AG04449 (cell line): ENCODE measurements around the gene FAM222A.

Experiments
- CTCF ChIA-PET: fragments of 350-600 bp; formaldehyde crosslinking; extraction: SDS; loops from one replicate; lab custom pipeline; 2021; ENCODE audit warnings: antibody characterized with exemption; lab: Yijun Ruan, JAX
- POLR2A ChIA-PET: fragments of 400-600, 350-600 bp; formaldehyde crosslinking; extraction: SDS; loops from one replicate; lab custom pipeline; 2020; ENCODE audit warnings: antibody characterized with exemption, inconsistent platforms; lab: Yijun Ruan, JAX
- DNase-seq: peaks from one replicate; pipeline ENCODE4 v3.0.0-alpha.2; 2010; ENCODE audit warnings: low read depth, low spot score
- H3K4me3 ChIP-seq: 2 replicates; pipeline ENCODE4 v1.5.1; 2011; ENCODE audit warnings: low read depth, mild to moderate bottlenecking, control low read depth, low read length
- TF ChIP-seq, protein P1 (sequence below): IDR thresholded peaks from one replicate; pipeline ENCODE4 v1.5.1; 2011; ENCODE audit warnings: mild to moderate bottlenecking, moderate library complexity, low read length, control low read depth, inconsistent platforms; ENCODE audit not compliant: insufficient read depth; ENCODE audit errors: missing control alignments

The FAM222A gene

DNA sequence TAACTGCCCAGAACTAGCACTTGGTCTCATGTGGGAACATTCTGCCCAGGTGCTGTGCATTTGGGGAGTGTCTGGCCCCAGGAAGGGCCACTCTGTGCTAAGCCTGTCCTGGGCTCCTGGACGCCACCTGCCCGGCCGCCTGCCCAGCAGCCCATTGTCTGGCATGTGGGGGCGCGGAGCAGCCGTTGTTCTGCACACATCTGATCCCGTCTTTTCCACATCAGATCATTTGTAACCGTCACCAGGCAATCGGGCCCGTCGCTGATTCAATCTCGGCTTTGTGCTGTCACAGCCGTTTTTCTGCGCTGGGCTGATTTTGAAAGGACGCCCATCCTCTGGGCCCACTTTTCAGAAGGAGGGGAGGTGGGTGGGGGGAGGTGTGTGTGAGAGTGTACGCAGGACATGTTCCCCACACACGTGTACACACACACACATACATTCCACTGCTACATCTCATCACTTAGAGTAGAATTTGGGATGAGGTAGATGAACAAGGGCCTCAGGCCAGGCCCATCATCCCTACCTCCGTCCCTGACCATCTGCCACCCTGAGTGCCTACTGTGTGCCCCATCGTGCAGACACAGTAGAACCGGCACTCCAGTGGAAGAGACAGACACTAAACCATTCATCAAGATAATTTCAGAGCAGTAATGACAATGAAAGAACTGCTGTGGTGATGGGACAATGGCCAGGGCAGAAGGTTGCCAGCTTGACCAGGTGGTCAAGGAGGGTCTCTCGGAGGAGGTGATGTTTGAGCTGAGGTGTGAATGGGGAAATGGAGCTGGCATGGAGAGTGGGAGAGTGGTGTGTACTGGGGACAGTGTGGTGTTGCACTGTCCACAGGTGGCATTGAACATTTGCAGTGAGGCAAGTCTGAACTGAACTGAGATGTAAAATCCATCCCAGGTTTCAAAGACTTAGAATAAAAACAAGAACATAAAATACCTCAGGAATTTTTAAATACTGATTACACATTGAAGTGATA, 19.0 kb downstream of the FAM222A start:
- POLR2A ChIA-PET: no interaction called here
- no peak overlapping the region for H3K4me3 ChIP-seq
- CTCF ChIA-PET: no interaction called here
- TF ChIP-seq, protein P1, sequence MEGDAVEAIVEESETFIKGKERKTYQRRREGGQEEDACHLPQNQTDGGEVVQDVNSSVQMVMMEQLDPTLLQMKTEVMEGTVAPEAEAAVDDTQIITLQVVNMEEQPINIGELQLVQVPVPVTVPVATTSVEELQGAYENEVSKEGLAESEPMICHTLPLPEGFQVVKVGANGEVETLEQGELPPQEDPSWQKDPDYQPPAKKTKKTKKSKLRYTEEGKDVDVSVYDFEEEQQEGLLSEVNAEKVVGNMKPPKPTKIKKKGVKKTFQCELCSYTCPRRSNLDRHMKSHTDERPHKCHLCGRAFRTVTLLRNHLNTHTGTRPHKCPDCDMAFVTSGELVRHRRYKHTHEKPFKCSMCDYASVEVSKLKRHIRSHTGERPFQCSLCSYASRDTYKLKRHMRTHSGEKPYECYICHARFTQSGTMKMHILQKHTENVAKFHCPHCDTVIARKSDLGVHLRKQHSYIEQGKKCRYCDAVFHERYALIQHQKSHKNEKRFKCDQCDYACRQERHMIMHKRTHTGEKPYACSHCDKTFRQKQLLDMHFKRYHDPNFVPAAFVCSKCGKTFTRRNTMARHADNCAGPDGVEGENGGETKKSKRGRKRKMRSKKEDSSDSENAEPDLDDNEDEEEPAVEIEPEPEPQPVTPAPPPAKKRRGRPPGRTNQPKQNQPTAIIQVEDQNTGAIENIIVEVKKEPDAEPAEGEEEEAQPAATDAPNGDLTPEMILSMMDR: no peak
- no peak for DNase-seq

GRCh38 chr12:109734219-109735000, 20.8 kb downstream of the FAM222A start:
- TF ChIP-seq, protein P1: no peak
- POLR2A ChIA-PET: no interaction called here
- CTCF ChIA-PET: interaction anchor here (0.9 kb wide), 1 partner anchor 12 kb away, joined by 3 read pairs; no protein-coding TSS in a partner anchor
- H3K4me3 ChIP-seq: no peak overlapping the region
- no peak for DNase-seq

GRCh38 chr12:109735051-109735521, 21.5 kb downstream of the FAM222A start:
- no peak overlapping the region for H3K4me3 ChIP-seq
- ChIA-PET CTCF (no interaction called here), POLR2A (no interaction called here)
- DNase-seq: no peak
- TF ChIP-seq, protein P1: no peak

DNA sequence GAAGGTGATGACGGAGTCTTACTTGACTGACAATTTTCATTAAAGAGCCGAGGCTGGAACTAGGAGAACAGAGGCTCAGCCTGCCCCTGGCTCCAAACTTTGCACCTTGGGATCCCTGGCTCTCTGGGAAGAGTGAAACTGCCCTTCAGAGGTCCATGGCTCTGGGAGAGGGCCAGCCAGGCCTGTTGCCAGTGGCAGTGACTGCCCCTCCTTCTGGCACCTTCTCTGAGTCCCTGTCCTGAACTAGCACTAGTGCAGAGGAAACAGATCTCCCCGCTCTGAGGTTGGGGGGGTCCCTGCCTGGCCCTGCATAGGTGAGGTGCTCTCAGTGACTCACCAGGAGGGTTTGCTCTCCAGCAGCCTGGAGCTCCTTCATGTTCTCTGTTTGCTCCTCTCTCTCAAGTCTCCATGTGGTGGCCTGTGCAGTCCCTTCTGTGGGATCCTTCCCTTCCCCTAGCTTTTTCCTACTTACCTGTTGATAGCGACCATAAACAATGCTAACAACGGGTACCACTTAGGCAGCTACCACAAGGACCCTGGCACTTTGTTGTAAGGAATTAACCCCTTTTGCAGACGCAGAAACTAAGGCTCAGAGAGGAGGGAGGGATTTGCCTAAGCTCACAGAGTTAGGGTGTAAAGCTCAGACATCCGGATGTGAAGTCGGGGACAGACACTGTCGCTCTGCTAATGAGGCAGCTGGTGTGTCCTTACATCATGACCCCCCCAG, 22.4 kb downstream of the FAM222A start:
- POLR2A ChIA-PET: no interaction called here
- DNase-seq: no peak
- CTCF ChIA-PET: no interaction called here
- H3K4me3 ChIP-seq: no peak overlapping the region
- TF ChIP-seq, protein P1: no peak

DNA sequence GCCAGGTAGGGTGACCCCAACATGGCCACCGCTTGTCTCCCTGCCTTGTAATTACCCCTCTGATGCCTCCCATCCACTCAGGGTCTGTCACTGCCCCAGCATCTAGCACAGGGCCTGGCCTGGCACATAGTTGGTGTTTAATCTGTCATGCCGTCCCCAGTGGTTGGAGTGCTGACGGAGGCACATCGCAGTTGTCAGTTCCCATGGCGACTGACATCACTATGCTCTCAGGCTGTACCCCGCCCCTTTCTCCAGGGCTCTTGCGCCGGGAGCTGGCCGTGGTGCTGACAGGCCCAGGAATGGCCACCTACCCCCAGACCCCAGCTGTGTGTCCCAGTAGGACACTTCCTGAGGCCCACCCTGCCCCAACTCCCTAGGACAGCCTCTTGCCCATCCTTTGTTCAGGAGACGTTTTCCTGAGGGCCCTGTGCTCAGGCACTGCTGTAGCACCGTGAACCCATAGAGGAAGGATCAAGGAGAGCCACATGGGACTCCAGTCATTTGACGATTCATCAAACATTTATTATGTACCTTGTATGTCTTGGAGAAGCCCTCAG, 23.0 kb downstream of the FAM222A start:
- POLR2A ChIA-PET: no interaction called here
- CTCF ChIA-PET: no interaction called here
- no peak for DNase-seq

More for the DNA sequence above, 23.0 kb downstream of the FAM222A start:
- TF ChIP-seq, protein P1: no peak
- H3K4me3 ChIP-seq: no peak overlapping the region
